EH (cell line): ENCODE results near the gene GRM1.
A peak's percentile ranks its signal among the peaks of the same experiment; 100 is the strongest.
"Not testable (repeated sequence)": the region's sequence is repeated elsewhere in the genome, so short reads cannot be mapped to it uniquely, and the experiment has no call there.

Source experiments
- DNase-seq: peaks from one replicate; pipeline ENCODE4 v3.0.0-alpha.2; 2015; ENCODE audit warnings: low read depth

Gene GRM1

GRCh38 chr6:146194434-146194833 is 165.6 kb downstream of the GRM1 start:
- no peak for DNase-seq

GRCh38 chr6:146200176-146200575 is 171.3 kb downstream of the GRM1 start:
- DNase-seq, result peak; percentile 7

GRCh38 chr6:146202570-146202969 is 173.7 kb downstream of the GRM1 start:
- DNase-seq, result no peak

- no peak for DNase-seq
Observed at GRCh38 chr6:146209942-146210341, 181.1 kb downstream of the GRM1 start.

- DNase-seq, result no peak
Observed at GRCh38 chr6:146210406-146211083, 181.7 kb downstream of the GRM1 start.

- no peak for DNase-seq
Observed at GRCh38 chr6:146211646-146212045, 182.8 kb downstream of the GRM1 start.

- DNase-seq, result no peak
Observed at GRCh38 chr6:146212781-146213180, 183.9 kb downstream of the GRM1 start.

GRCh38 chr6:146219101-146219500 is 190.2 kb downstream of the GRM1 start:
- DNase-seq, result no peak

- no peak for DNase-seq
Observed at GRCh38 chr6:146224449-146224848, 195.6 kb downstream of the GRM1 start.

GRCh38 chr6:146224988-146225387 is 196.1 kb downstream of the GRM1 start:
- no peak for DNase-seq

- DNase-seq, result no peak
Observed at GRCh38 chr6:146240322-146240721, 211.5 kb downstream of the GRM1 start.

- no peak for DNase-seq
Observed at GRCh38 chr6:146240807-146241206, 211.9 kb downstream of the GRM1 start.

- DNase-seq, result not testable (repeated sequence)
Observed at GRCh38 chr6:146243646-146244045, 214.8 kb downstream of the GRM1 start.

GRCh38 chr6:146244630-146245143 is 215.8 kb downstream of the GRM1 start:
- DNase-seq, result no peak

- DNase-seq, result no peak
Observed at GRCh38 chr6:146246028-146246427, 217.2 kb downstream of the GRM1 start.

- no peak for DNase-seq
Observed at GRCh38 chr6:146253691-146254090, 224.8 kb downstream of the GRM1 start.

GRCh38 chr6:146258206-146258605 is 229.3 kb downstream of the GRM1 start:
- DNase-seq, result no peak

GRCh38 chr6:146260886-146261285 is 232.0 kb downstream of the GRM1 start:
- no peak for DNase-seq

GRCh38 chr6:146265056-146265455 is 236.2 kb downstream of the GRM1 start:
- no peak for DNase-seq

- no peak for DNase-seq
Observed at GRCh38 chr6:146267447-146267846, 238.6 kb downstream of the GRM1 start.

GRCh38 chr6:146267946-146268345 is 239.1 kb downstream of the GRM1 start:
- no peak for DNase-seq

GRCh38 chr6:146269482-146269881 is 240.6 kb downstream of the GRM1 start:
- DNase-seq, result no peak

GRCh38 chr6:146271163-146271562 is 242.3 kb downstream of the GRM1 start:
- peak; percentile 35 for DNase-seq

GRCh38 chr6:146273490-146273889 is 244.6 kb downstream of the GRM1 start:
- no peak for DNase-seq
